Measurements from ENCODE around the gene CDC42BPB. TPM values are rescaled to one million over a fixed set of nuclear protein-coding genes. Genes with fewer than 3 reads are reported as not detected.

Gene CDC42BPB
- total RNA-seq, 1 experiment from 2014 or later, result 84.4 TPM

- BruUV-seq (replicated peaks), result no TSS peak
- no peak overlapping the region for H3K4me3 ChIP-seq (ENCODE audit: low read depth in 2 of 2, low read length in 2 of 2)
- CTCF ChIA-PET, result no interaction called here
- in situ Hi-C loops (cut with HindIII; ENCODE audit: low pct_unique_long_range_greater_than_20kb, low sequenced_read_pairs), result no loop called here
- peaks cover 17% of the 10 kb centered on the region for H3K36me3 ChIP-seq (ENCODE audit: control insufficient read depth, insufficient read depth, low read length)
- no peaks in the 10 kb centered on the region for H3K27me3 ChIP-seq (ENCODE audit: control insufficient read depth, insufficient read depth, low read length)
- POLR2A ChIA-PET, result no interaction called here
- no peaks in the 10 kb centered on the region for H3K9me3 ChIP-seq (ENCODE audit: control insufficient read depth, insufficient read depth, low read depth, low read length)
- no peak overlapping the region for H3K27ac ChIP-seq (ENCODE audit: low read length)
- no peak for TF ChIP-seq POLR2AphosphoS5 (IDR thresholded peaks at IDR 0.05; ENCODE audit: low read depth, low read length)
- no peak for TF ChIP-seq REST (IDR thresholded peaks at IDR 0.05; ENCODE audit: insufficient read depth in 1 of 2, low read depth in 2 of 2, low read length in 1 of 2)
- TF ChIP-seq TCF7L2 (IDR thresholded peaks at IDR 0.05; ENCODE audit: low read depth, low read length), result no peak
- no peak for TF ChIP-seq SIN3A (IDR thresholded peaks at IDR 0.05; ENCODE audit: borderline replicate concordance, insufficient read depth, low read depth, low read length)
- TF ChIP-seq CTCF (IDR thresholded peaks at IDR 0.05), result no peak
- intact Hi-C loops (cut with micrococcal nuclease; ENCODE audit: unreplicated experiment), result no loop called here
- ATAC-seq, result no peak
- no peak for DNase-seq (ENCODE audit: low read depth, low spot score)
- no peaks in the 10 kb centered on the region for H3K4me1 ChIP-seq (ENCODE audit: control insufficient read depth, insufficient read depth, low read length)
Observed at GRCh38 chr14:102970496-102970895, 86.9 kb downstream of the CDC42BPB start.

- Histone ChIP-seq H3K27me3 (ENCODE audit: control insufficient read depth, insufficient read depth, low read length) (no peaks in the 10 kb centered on the region), H3K4me1 (ENCODE audit: control insufficient read depth, insufficient read depth, low read length) (no peaks in the 10 kb centered on the region), H3K9me3 (ENCODE audit: control insufficient read depth, insufficient read depth, low read depth, low read length) (no peaks in the 10 kb centered on the region), H3K36me3 (ENCODE audit: control insufficient read depth, insufficient read depth, low read length) (peaks cover 17% of the 10 kb centered on the region), H3K4me3 (ENCODE audit: low read depth in 2 of 2, low read length in 2 of 2) (no peak overlapping the region), H3K27ac (ENCODE audit: low read length) (no peak overlapping the region)
- ATAC-seq (no peak), DNase-seq (ENCODE audit: low read depth, low spot score) (no peak)
- intact Hi-C loops (cut with micrococcal nuclease; ENCODE audit: unreplicated experiment) (no loop called here), in situ Hi-C loops (cut with HindIII; ENCODE audit: low pct_unique_long_range_greater_than_20kb, low sequenced_read_pairs) (no loop called here)
- ChIA-PET CTCF (no interaction called here), POLR2A (no interaction called here)
- BruUV-seq (replicated peaks), result no TSS peak
- TF ChIP-seq SIN3A (IDR thresholded peaks at IDR 0.05; ENCODE audit: borderline replicate concordance, insufficient read depth, low read depth, low read length), result no peak
- no peak for TF ChIP-seq REST (IDR thresholded peaks at IDR 0.05; ENCODE audit: insufficient read depth in 1 of 2, low read depth in 2 of 2, low read length in 1 of 2)
- no peak for TF ChIP-seq TCF7L2 (IDR thresholded peaks at IDR 0.05; ENCODE audit: low read depth, low read length)
- TF ChIP-seq POLR2AphosphoS5 (IDR thresholded peaks at IDR 0.05; ENCODE audit: low read depth, low read length), result no peak
- TF ChIP-seq CTCF (IDR thresholded peaks at IDR 0.05), result no peak
Observed at GRCh38 chr14:102969901-102970300, 87.4 kb downstream of the CDC42BPB start.

All from Panc1 (cell line).